Ectodermal cell (in vitro differentiated cells): ENCODE results near the gene TIPIN.
"Not testable (repeated sequence)": the region's sequence is repeated elsewhere in the genome, so short reads cannot be mapped to it uniquely, and the experiment has no call there.

ENCODE experiments used
- H3K27ac ChIP-seq: 2 replicates; pipeline ENCODE4 v1.7.0; 2013; ENCODE audit warnings: mild to moderate bottlenecking, low read depth, low read length; ENCODE audit not compliant: insufficient read depth, poor library complexity, severe bottlenecking
- H3K27me3 ChIP-seq: 2 replicates; pipeline ENCODE4 v1.7.0; 2013; ENCODE audit warnings: mild to moderate bottlenecking, low read length; ENCODE audit not compliant: insufficient read depth, control insufficient read depth, poor library complexity, severe bottlenecking
- H3K36me3 ChIP-seq: one replicate; pipeline ENCODE4 v1.7.0; 2013; ENCODE audit warnings: low read length; ENCODE audit not compliant: control insufficient read depth, insufficient read depth
- H3K4me1 ChIP-seq: one replicate; pipeline ENCODE4 v1.7.0; 2013; ENCODE audit warnings: low read length; ENCODE audit not compliant: control insufficient read depth, insufficient read depth
- H3K4me3 ChIP-seq: 2 replicates; pipeline ENCODE4 v1.7.0; 2013; ENCODE audit warnings: low read depth, low read length, control low read depth; ENCODE audit not compliant: insufficient read depth
- H3K9me3 ChIP-seq: 2 replicates; pipeline ENCODE4 v1.7.0; 2013; ENCODE audit warnings: mild to moderate bottlenecking, low read length, moderate library complexity; ENCODE audit not compliant: control insufficient read depth
- WGBS, 2 experiments: methylation state at CpG; one replicate each; pipeline ENCODE4 v1.1.7; 2013; ENCODE audit warnings: missing lambda C conversion rate in 2 of 2; 5-methylcytosine and 5-hydroxymethylcytosine counted together

TIPIN gene

DNA sequence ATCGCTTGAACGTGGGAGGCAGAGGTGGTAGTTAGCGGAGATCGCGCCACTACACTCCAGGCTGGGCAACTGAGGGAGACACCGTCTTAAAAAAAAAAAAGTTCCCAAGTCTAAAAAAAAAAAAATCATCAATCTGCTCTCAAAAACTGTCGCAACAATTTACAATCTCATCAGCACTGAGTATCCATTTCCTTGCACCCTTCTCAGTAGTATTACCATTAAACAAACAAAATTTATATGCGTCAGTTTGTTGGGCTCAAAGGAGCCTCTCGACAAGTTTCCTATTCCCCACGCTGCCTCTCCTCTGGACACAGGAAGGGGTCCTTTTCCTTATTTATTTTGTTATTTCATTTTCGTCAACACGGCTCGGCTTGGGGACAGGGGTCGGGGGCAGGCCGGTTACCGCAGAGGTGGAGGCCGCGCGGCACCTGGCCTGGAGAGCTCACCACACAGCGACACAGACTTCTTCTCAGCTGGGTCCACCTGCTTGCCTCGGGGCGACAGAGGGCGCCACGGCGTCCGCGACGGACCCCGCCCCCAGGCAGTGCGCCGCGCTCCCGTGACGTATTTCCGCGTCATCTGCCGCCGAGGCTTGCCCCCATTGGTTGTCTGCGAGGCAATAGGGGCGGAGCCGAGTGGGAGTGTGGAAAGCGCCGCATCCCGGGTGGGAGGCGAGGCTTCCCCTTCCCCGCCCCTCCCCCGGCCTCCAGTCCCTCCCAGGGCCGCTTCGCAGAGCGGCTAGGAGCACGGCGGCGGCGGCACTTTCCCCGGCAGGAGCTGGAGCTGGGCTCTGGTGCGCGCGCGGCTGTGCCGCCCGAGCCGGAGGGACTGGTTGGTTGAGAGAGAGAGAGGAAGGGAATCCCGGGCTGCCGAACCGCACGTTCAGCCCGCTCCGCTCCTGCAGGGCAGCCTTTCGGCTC is 30.0 kb upstream of the TIPIN start, which contains the start of gene MAP2K1:
MAP2K1 (plus strand) TSS at position 709 of the 920 bp plus-strand sequence. CDS start 436 bp downstream, outside the sequence.
- Histone ChIP-seq H3K36me3 (no peaks in the 10 kb centered on the region), H3K9me3 (no peaks in the 10 kb centered on the region), H3K27me3 (no peaks in the 10 kb centered on the region), H3K4me3 (peak within 1 kb of the TSS; percentile 88), H3K27ac (no peak within 1 kb of the TSS), H3K4me1 (no peaks in the 10 kb centered on the region)
- 10 to 11% methylated on average over 69 of the region's 69 CpGs for WGBS, 2 experiments

DNA sequence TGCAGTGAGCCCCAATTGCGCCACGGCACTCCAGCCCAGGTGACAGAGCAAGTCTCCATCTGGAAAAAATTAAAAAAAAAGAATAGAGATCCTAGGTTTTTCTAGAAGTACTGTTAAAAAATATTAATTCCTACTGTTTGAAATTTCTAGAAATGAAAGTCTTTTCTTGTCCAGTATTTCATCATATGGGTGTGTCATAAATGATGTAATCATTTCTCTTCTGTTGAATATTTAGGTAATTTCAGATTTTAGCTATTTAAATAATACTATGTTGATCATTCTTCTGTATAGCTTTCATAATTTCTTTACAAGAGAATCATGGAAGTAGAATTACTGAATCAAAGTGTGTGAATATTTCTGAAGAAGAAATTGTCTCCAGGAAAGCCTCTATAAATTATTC is 24.9 kb upstream of the TIPIN start:
- not testable (repeated sequence) for H3K9me3 ChIP-seq, H3K27ac ChIP-seq, H3K4me1 ChIP-seq, H3K4me3 ChIP-seq, H3K36me3 ChIP-seq, H3K27me3 ChIP-seq
- 93% methylated on average over 2 of the region's 2 CpGs for WGBS, 2 experiments

DNA sequence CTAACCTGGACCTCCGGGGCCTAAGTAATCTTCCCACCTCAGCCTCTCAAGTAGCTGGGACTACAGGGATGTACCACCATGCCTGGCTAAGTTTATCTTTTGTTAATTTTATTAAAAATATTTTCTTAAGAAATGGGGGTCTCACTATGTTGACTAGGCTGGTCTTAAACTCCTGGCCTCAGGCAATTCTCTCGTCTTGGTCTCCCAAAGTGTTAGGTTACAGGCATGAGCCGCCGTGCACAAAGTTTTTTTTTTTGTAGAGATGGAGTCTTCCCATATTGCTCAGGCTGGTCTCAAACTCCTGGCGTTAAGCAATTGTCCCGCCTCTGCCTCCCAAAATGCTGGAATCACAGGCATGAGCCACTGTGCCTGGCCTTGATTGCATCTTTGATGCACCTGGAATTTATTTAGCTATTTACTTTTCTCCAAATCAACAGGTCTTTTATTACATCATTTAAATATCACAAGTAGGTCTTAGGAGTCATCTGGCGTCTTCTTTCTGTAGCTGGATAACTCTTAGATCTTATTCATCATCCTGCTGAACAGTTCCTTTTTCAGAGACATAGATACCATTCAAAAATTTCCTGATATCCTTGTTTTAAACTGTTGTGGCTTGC is 22.4 kb upstream of the TIPIN start:
- no peaks in the 10 kb centered on the region for H3K4me1 ChIP-seq
- no peaks in the 10 kb centered on the region for H3K36me3 ChIP-seq
- no peak overlapping the region for H3K4me3 ChIP-seq
- no peaks in the 10 kb centered on the region for H3K9me3 ChIP-seq
- H3K27ac ChIP-seq: no peak overlapping the region
- 83 to 93% methylated on average over 7 of the region's 7 CpGs for WGBS, 2 experiments
- no peaks in the 10 kb centered on the region for H3K27me3 ChIP-seq

DNA sequence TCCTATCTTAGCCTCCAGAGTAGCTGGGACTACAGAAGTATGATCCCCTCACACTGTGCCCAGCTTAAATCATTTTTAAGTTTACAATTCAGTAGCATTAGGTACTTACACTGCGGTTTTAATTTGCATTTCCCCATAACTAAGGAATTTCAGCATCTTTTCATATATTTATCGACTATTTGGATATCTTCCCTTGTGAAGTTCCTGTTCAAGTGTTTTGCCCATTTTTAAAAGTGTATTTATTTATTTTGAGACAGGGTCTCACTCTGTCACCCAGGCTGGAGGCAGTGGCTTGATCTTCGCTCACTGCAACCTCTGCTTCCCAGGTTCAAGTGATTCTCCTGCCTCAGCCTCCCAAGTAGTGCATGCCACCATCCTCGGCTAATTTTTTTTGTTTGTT is 17.7 kb upstream of the TIPIN start:
- no peaks in the 10 kb centered on the region for H3K27me3 ChIP-seq
- H3K4me3 ChIP-seq: no peak overlapping the region
- no peaks in the 10 kb centered on the region for H3K9me3 ChIP-seq
- H3K27ac ChIP-seq: no peak overlapping the region
- H3K36me3 ChIP-seq: no peaks in the 10 kb centered on the region
- WGBS, 2 experiments: 94 to 96% methylated on average over 4 of the region's 4 CpGs
- no peaks in the 10 kb centered on the region for H3K4me1 ChIP-seq

DNA sequence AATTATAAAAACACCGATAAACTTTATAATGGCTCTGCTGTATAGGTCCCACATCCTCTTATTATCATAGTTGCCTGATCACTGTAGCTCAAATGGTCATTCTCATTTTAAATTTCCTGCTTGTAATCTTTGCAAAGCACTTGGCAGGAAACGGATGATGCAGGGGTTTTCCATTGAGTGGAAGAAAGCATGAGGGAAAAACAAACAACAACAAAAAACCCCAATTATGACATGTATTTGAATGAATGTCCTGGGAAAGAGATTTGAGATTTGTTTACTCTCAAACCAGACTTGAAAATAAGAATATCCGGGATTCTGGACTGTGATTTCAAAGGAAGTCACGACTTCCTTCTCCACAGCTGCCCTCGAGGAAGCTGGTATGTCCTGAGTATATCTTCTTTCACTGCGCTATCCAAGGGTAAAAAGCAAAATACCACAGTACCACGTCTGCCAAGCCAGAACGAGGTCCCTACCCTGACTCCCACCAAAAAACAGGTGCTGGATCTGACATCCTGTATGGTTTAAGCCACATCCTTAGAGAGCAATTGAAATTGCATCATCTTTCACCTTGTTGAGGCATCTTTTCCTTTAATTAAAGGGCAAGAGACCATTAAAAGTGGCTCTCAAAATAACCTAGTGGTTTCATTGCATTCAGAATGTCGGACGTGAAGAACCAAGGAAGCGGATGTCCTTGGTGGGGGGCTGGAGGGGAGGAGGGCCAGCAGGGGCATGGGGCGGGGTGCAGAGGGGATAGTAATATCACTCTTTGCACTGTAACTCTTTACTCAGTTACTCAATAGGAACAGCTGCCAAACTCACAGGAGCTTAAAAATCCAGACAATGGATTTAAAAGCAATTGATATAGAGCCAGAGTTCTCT is 13.5 kb upstream of the TIPIN start:
- no peak overlapping the region for H3K4me3 ChIP-seq
- H3K27ac ChIP-seq: no peak overlapping the region
- no peaks in the 10 kb centered on the region for H3K9me3 ChIP-seq
- no peaks in the 10 kb centered on the region for H3K27me3 ChIP-seq
- H3K36me3 ChIP-seq: no peaks in the 10 kb centered on the region
- 78 to 81% methylated on average over 11 to 12 of the region's 12 CpGs for whole genome bisulfite sequencing, 2 experiments
- no peaks in the 10 kb centered on the region for H3K4me1 ChIP-seq

DNA sequence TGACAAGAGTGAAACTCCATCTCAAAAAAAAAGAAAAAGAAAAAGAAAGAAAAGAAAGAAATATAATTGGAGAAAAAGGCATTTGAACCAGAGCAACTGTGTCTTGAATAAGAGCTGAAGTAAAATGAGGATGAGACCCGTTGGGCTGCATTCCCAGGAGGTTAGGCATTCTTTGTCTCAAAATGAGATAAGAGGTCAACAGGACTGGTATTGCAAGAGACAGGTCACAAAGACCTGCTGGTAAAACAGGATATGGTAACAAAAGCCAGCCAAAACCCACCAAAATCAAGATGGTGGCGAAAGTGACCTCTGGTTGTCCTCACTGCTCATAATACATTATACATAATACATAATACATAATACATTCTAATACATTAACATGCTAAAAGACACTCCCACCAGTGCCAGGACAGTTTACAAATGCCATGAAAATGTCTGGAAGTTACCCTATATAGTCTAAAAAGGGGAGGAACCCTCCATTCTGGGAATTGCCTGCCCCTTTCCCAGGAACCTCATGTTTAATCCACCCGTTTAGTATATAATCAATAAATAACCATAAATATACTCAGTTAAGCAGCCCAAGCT is 8.6 kb upstream of the TIPIN start:
- H3K4me1 ChIP-seq: no peaks in the 10 kb centered on the region
- H3K27ac ChIP-seq: no peak overlapping the region
- no peak overlapping the region for H3K4me3 ChIP-seq
- whole genome bisulfite sequencing, 2 experiments: 72 to 90% methylated on average over 3 of the region's 3 CpGs
- no peaks in the 10 kb centered on the region for H3K36me3 ChIP-seq
- no peaks in the 10 kb centered on the region for H3K9me3 ChIP-seq
- no peaks in the 10 kb centered on the region for H3K27me3 ChIP-seq

DNA sequence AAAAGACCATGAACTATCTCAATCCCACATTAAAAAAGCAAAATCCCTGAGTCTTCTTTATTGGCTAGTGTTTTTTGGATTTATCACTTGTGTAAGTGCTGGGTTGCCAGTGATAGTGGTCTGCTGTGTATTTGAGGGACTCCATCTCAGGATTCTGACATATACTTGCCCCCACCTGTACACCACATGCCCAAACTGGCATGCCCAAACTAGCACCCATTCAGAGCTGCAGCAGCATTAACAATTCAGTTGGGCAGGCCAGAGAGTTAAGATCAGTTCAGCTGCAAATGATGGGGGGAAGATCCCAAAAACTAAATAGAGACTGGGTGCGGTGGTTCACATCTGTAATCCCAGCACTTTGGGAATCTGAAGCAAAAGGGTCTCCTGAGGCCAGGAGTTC is 6.3 kb upstream of the TIPIN start:
- no peaks in the 10 kb centered on the region for H3K27me3 ChIP-seq
- H3K9me3 ChIP-seq: no peaks in the 10 kb centered on the region
- H3K27ac ChIP-seq: no peak overlapping the region
- no peaks in the 10 kb centered on the region for H3K36me3 ChIP-seq
- no peaks in the 10 kb centered on the region for H3K4me1 ChIP-seq
- WGBS, 2 experiments: 92 to 94% methylated on average over 1 of the region's 1 CpG
- no peak overlapping the region for H3K4me3 ChIP-seq

DNA sequence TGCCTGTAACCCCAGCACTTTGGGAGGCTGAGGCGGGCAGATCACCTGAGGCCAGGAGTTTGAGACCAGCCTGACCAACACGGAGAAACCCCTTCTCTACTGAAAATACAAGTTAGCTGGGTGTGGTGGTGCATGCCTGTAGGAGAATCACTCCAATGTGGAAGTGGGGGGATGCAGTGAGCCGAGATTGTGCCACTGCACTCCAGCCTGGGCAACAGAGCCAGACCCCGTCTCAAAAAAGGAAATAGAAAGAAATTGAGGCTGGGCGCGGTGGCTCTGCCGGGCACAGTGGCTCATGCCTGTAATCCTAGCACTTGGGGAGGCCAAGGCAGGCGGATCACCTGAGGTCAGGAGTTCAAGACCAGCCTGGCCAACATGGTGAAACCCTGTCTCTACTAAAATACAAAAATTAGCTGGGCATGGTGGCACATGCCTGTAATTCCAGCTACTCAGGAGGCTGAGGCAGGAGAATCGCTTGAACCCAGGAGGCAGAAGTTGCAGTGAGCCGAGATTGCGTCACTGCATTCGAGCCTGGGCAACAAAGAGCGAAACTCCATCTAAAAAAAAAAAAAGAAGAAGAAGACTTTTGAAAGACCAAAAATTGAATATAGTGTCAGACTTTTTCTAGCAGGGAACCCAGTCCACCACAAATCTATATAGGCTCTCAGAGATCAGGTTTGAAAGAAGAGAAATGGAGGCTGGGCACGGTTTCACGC is 5.4 kb upstream of the TIPIN start:
- H3K9me3 ChIP-seq, H3K27ac ChIP-seq, H3K36me3 ChIP-seq, H3K27me3 ChIP-seq, H3K4me1 ChIP-seq, H3K4me3 ChIP-seq: not testable (repeated sequence)
- 85 to 87% methylated on average over 15 of the region's 15 CpGs for WGBS, 2 experiments

DNA sequence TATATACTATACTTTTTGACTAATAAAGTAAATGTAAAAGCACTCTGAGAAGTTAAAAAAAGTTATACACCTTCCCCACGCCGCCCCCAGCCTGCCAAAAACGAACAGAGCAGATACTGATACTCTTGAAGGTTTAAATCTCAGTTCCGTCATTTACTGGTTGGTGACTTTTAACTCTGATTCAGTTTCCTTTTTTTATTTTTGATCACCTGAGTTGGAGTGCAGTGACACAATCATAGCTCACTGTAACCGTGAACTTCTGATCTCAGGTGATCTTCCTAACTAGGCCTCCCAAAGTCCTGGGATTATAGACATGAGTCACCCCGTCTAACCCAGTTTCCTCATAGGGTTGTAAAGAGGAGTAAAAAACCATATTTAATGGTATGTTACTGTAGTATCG is 3.3 kb upstream of the TIPIN start:
- no peaks in the 10 kb centered on the region for H3K27me3 ChIP-seq
- H3K4me3 ChIP-seq: no peak overlapping the region
- WGBS, 2 experiments: 89 to 95% methylated on average over 7 of the region's 7 CpGs
- H3K4me1 ChIP-seq: no peaks in the 10 kb centered on the region
- H3K27ac ChIP-seq: no peak overlapping the region
- no peaks in the 10 kb centered on the region for H3K36me3 ChIP-seq
- no peaks in the 10 kb centered on the region for H3K9me3 ChIP-seq
